Measurements from ENCODE around the gene MZB1. TPM values are rescaled to one million over a fixed set of nuclear protein-coding genes. Genes with fewer than 3 reads are reported as not detected.

MZB1 gene
- total RNA-seq, 2 experiments from 2014 or later, result 0.42 to 0.63 TPM

DNA sequence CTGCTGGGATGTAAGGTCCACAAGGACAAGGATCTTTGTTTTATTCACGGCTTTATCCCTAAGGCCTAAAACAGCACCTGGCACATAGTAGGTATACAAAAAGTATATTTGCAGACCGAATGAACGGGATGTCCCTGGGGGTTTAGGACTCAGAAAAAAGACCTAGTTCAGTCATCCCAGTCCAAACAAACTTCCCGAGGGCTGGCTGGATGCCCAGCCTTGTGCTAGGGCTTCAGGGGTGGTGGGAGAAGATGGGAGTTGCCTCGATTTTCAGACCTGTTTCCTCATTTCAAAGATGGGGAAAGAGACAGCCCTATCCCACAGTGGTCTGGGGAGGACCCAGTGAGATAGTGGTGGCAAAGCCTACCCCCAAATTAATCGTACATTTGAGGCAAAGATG is 8.2 kb upstream of the MZB1 start:
- Histone ChIP-seq H3K4me1 (ENCODE audit: insufficient read depth, low read length) (peaks cover 20% of the 10 kb centered on the region), H3K27me3 (ENCODE audit: control insufficient read depth in 1 of 2, insufficient read depth in 2 of 2, low read length in 2 of 2) (peaks cover 0 to 6% of the 10 kb centered on the region in 2 experiments), H3K36me3 (ENCODE audit: insufficient read depth, low read length) (peaks cover 4% of the 10 kb centered on the region), H3K4me3 (ENCODE audit: low read length) (no peak overlapping the region), H3K9me3 (ENCODE audit: control insufficient read depth in 1 of 2, insufficient read depth in 1 of 2, low read length in 2 of 2) (no peaks in the 10 kb centered on the region), H3K27ac (ENCODE audit: low read depth in 1 of 2, low read length in 2 of 2) (no peak overlapping the region)
- CTCF ChIA-PET, result no interaction called here
- DNase-seq (no peak), ATAC-seq (ENCODE audit: poor library complexity) (no peak)
- no peaks in the 10 kb centered on the region for H3K36me3 Mint-ChIP-seq (ENCODE audit: low read depth)
- TF ChIP-seq, protein P1, sequence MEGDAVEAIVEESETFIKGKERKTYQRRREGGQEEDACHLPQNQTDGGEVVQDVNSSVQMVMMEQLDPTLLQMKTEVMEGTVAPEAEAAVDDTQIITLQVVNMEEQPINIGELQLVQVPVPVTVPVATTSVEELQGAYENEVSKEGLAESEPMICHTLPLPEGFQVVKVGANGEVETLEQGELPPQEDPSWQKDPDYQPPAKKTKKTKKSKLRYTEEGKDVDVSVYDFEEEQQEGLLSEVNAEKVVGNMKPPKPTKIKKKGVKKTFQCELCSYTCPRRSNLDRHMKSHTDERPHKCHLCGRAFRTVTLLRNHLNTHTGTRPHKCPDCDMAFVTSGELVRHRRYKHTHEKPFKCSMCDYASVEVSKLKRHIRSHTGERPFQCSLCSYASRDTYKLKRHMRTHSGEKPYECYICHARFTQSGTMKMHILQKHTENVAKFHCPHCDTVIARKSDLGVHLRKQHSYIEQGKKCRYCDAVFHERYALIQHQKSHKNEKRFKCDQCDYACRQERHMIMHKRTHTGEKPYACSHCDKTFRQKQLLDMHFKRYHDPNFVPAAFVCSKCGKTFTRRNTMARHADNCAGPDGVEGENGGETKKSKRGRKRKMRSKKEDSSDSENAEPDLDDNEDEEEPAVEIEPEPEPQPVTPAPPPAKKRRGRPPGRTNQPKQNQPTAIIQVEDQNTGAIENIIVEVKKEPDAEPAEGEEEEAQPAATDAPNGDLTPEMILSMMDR (IDR thresholded peaks at IDR 0.05), result no peak
- intact Hi-C loops (cut with DNase I, micrococcal nuclease), result no loop called here
- no peaks in the 10 kb centered on the region for H3K9me3 Mint-ChIP-seq
- POLR2A ChIA-PET, result no interaction called here
- no peaks in the 10 kb centered on the region for H3K27me3 Mint-ChIP-seq
- H3K27ac Mint-ChIP-seq, result no peak overlapping the region
- no peak overlapping the region for H3K4me3 Mint-ChIP-seq
- peaks cover 11% of the 10 kb centered on the region for H3K4me1 Mint-ChIP-seq (ENCODE audit: low read depth)

DNA sequence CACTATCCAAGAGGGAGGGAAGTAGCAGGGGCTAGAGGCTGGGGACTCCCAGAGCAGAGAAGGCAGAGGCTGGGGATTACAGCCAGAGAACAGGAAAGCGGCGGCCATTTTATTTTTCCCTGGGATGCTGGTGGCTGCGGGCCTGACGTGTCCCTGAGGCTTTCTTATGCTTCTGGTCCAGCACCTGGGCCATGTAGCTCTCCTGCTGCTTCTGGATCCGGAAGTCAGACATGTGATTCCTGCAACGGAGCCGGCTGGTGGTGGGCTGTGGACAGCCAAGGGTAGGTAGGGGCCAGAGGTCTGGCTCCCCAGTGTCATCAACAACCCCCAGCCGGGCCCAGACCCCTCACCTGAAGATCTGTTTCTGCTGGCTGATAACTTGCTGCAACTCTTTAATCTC is 7.0 kb upstream of the MZB1 start:
- intact Hi-C loops (cut with DNase I, micrococcal nuclease), result no loop called here
- no peak overlapping the region for H3K27ac Mint-ChIP-seq
- no peak for ATAC-seq (ENCODE audit: poor library complexity)
- no peak overlapping the region for H3K4me3 Mint-ChIP-seq
- peaks cover 27% of the 10 kb centered on the region for H3K4me1 ChIP-seq (ENCODE audit: insufficient read depth, low read length)
- H3K27me3 ChIP-seq (ENCODE audit: control insufficient read depth in 1 of 2, insufficient read depth in 2 of 2, low read length in 2 of 2), result peaks cover 0 to 6% of the 10 kb centered on the region in 2 experiments
- ChIA-PET POLR2A (interaction anchor here (0.7 kb wide), 1 partner anchor 55 kb away, joined by 3 read pairs; the partner anchor contains the start of gene PAIP2), CTCF (no interaction called here)
- H3K4me3 ChIP-seq (ENCODE audit: low read length), result no peak overlapping the region
- TF ChIP-seq, protein P1 (IDR thresholded peaks at IDR 0.05), result no peak
- no peaks in the 10 kb centered on the region for H3K9me3 Mint-ChIP-seq
- H3K36me3 Mint-ChIP-seq (ENCODE audit: low read depth), result no peaks in the 10 kb centered on the region
- no peaks in the 10 kb centered on the region for H3K27me3 Mint-ChIP-seq
- no peaks in the 10 kb centered on the region for H3K9me3 ChIP-seq (ENCODE audit: control insufficient read depth in 1 of 2, insufficient read depth in 1 of 2, low read length in 2 of 2)
- peaks cover 4% of the 10 kb centered on the region for H3K36me3 ChIP-seq (ENCODE audit: insufficient read depth, low read length)
- no peak for DNase-seq
- H3K4me1 Mint-ChIP-seq (ENCODE audit: low read depth), result peaks cover 11% of the 10 kb centered on the region
- no peak overlapping the region for H3K27ac ChIP-seq (ENCODE audit: low read depth in 1 of 2, low read length in 2 of 2)

DNA sequence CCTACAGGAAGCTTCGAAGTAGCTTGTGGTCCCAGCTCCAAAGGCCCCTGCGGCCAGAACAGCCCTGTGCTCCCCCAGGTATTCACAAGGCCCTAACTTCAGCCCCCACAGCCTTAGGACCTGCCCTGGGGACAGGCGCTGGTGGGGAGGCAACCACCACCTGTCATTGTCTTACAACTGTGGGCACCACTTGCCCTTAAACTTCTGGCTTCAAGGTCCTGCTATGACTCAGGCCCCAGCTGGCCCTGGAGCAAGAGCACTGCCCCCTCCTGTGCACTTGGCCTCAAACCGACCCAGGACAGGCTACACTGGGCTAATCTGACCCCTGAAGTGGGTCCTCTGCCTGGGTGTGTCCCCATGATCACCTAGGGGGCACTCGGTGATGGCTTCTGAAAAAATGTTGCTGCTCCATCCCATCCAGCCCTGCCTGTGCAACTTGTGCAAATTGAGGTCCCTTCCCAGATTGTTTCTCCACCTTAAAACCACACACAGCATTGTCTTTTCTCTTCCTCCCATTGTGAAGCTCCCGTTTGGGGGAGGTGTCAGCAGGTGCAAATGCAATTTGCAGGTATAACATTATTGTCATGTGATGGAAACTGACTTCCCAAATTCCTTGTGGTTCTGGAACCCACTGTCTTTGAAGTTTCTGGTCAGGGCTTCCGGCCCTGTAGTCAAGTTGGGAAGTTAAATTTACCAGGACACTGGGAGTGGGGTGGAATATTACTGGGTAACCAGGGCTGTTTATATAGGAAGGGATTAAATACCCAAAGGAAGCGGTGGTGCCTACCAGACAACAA is 6.3 kb upstream of the MZB1 start:
- H3K27ac ChIP-seq (ENCODE audit: low read depth in 1 of 2, low read length in 2 of 2), result no peak overlapping the region
- POLR2A ChIA-PET, result interaction anchor here (0.7 to 4.6 kb wide), 2 partner anchors 8 to 54 kb away, joined by 3 to 18 read pairs; partner anchors contain the start of genes PAIP2 and SPATA24
- H3K9me3 ChIP-seq (ENCODE audit: control insufficient read depth in 1 of 2, insufficient read depth in 1 of 2, low read length in 2 of 2), result no peaks in the 10 kb centered on the region
- CTCF ChIA-PET, result no interaction called here
- H3K27me3 Mint-ChIP-seq, result no peaks in the 10 kb centered on the region
- peaks cover 4% of the 10 kb centered on the region for H3K36me3 ChIP-seq (ENCODE audit: insufficient read depth, low read length)
- H3K36me3 Mint-ChIP-seq (ENCODE audit: low read depth), result no peaks in the 10 kb centered on the region
- H3K9me3 Mint-ChIP-seq, result no peaks in the 10 kb centered on the region
- H3K27ac Mint-ChIP-seq, result no peak overlapping the region
- ATAC-seq (ENCODE audit: poor library complexity) (no peak), DNase-seq (no peak)
- H3K4me1 ChIP-seq (ENCODE audit: insufficient read depth, low read length), result peaks cover 34% of the 10 kb centered on the region
- H3K27me3 ChIP-seq (ENCODE audit: control insufficient read depth in 1 of 2, insufficient read depth in 2 of 2, low read length in 2 of 2), result peaks cover 0 to 6% of the 10 kb centered on the region in 2 experiments
- no peak overlapping the region for H3K4me3 ChIP-seq (ENCODE audit: low read length)
- intact Hi-C loops (cut with DNase I, micrococcal nuclease), result no loop called here
- TF ChIP-seq, protein P1 (IDR thresholded peaks at IDR 0.05), result no peak
- peaks cover 18% of the 10 kb centered on the region for H3K4me1 Mint-ChIP-seq (ENCODE audit: low read depth)
- H3K4me3 Mint-ChIP-seq, result peak overlapping the region; percentile 76

All from CD4-positive, alpha-beta T cell (primary cell).